Osteocyte (in vitro differentiated cells): Measurements from ENCODE around the gene SFN. TPM values are rescaled to one million over a fixed set of nuclear protein-coding genes. Genes with fewer than 3 reads are reported as not detected.
A peak's percentile ranks its signal among the peaks of the same experiment; 100 is the strongest.

Experiments
- DNase-seq: peaks from one replicate; pipeline ENCODE4 v3.0.0; 2021; ENCODE audit warnings: mixed read lengths; ENCODE audit not compliant: unreplicated experiment; ENCODE audit errors: extremely low spot score
- H3K27ac Mint-ChIP-seq: one replicate; pipeline ENCODE4 v1.8.0; 2021; ENCODE audit warnings: mild to moderate bottlenecking, mixed read lengths; ENCODE audit not compliant: unreplicated experiment
- H3K27me3 Mint-ChIP-seq: one replicate; pipeline ENCODE4 v1.8.0; 2021; ENCODE audit warnings: mixed read lengths; ENCODE audit not compliant: unreplicated experiment
- H3K36me3 Mint-ChIP-seq: one replicate; pipeline ENCODE4 v1.8.0; 2021; ENCODE audit warnings: mixed read lengths; ENCODE audit not compliant: unreplicated experiment
- H3K4me1 Mint-ChIP-seq: one replicate; pipeline ENCODE4 v1.8.0; 2021; ENCODE audit warnings: mixed read lengths; ENCODE audit not compliant: unreplicated experiment
- H3K4me3 Mint-ChIP-seq: one replicate; pipeline ENCODE4 v1.8.0; 2021; ENCODE audit warnings: mild to moderate bottlenecking, moderate library complexity, mixed read lengths; ENCODE audit not compliant: unreplicated experiment
- H3K9me3 Mint-ChIP-seq: one replicate; pipeline ENCODE4 v1.8.0; 2021; ENCODE audit warnings: mixed read lengths; ENCODE audit not compliant: unreplicated experiment
- CTCF ChIP-seq: fragments of 200-600 bp; sonication (generic); IDR thresholded peaks from 2 replicates; pipeline ENCODE4 v1.5.0; 2021; ENCODE audit warnings: antibody characterized with exemption, mild to moderate bottlenecking, moderate library complexity
- total RNA-seq: library from RNA; stranded (reverse); gene quantifications from 2 replicates; pipeline ENCODE4 v1.2.1, GENCODE V29; 2021

The SFN gene
- total RNA-seq, 1 donor from 2014 or later = not detected

GRCh38 chr1:26824731-26825130, 38.2 kb upstream of the SFN start:
- Mint-ChIP-seq H3K27ac (no peak overlapping the region), H3K4me3 (no peak overlapping the region), H3K27me3 (no peaks in the 10 kb centered on the region), H3K9me3 (no peaks in the 10 kb centered on the region), H3K4me1 (peaks cover 26% of the 10 kb centered on the region), H3K36me3 (no peaks in the 10 kb centered on the region)
- no peak for TF ChIP-seq CTCF
- DNase-seq = no peak

GRCh38 chr1:26826261-26827105, 36.5 kb upstream of the SFN start, which contains the start of gene ZDHHC18:
Gene ZDHHC18, plus strand, starts transcription at chr1:26826688. Its CDS starts 117 bp downstream, at chr1:26826805.
- Mint-ChIP-seq H3K27ac (peak within 1 kb of the TSS; percentile 82), H3K9me3 (no peaks in the 10 kb centered on the region)
- DNase-seq = peak; percentile 91

GRCh38 chr1:26827106-26827604, 35.8 kb upstream of the SFN start:
- no peak for DNase-seq
- Mint-ChIP-seq H3K4me1 (peaks cover 26% of the 10 kb centered on the region), H3K36me3 (peaks cover 2% of the 10 kb centered on the region), H3K4me3 (peak overlapping the region; percentile 86), H3K27me3 (no peaks in the 10 kb centered on the region), H3K27ac (peak overlapping the region; percentile 82), H3K9me3 (no peaks in the 10 kb centered on the region)
- no peak for TF ChIP-seq CTCF

More at GRCh38 chr1:26826261-26827105, 36.5 kb upstream of the SFN start, which contains the start of gene ZDHHC18:
- Mint-ChIP-seq H3K4me3 (peak within 1 kb of the TSS; percentile 87), H3K27me3 (no peaks in the 10 kb centered on the region), H3K36me3 (no peaks in the 10 kb centered on the region), H3K4me1 (peaks cover 26% of the 10 kb centered on the region)
- TF ChIP-seq CTCF = peak; percentile 58

GRCh38 chr1:26827663-26828062, 35.3 kb upstream of the SFN start:
- peaks cover 26% of the 10 kb centered on the region for H3K4me1 Mint-ChIP-seq

More at GRCh38 chr1:26827663-26828062, 35.3 kb upstream of the SFN start:
- H3K27me3 Mint-ChIP-seq = no peaks in the 10 kb centered on the region
- no peak for TF ChIP-seq CTCF
- peaks cover 7% of the 10 kb centered on the region for H3K36me3 Mint-ChIP-seq
- no peak for DNase-seq
- no peaks in the 10 kb centered on the region for H3K9me3 Mint-ChIP-seq
- peak overlapping the region; percentile 86 for H3K4me3 Mint-ChIP-seq
- H3K27ac Mint-ChIP-seq = peak overlapping the region; percentile 82
